NB4 (cell line): ENCODE results near the gene GRM5.

Experiments
- POLR2A ChIP-seq: IDR thresholded peaks from 2 replicates; pipeline ENCODE4 v1.6.1; 2011; ENCODE audit warnings: mild to moderate bottlenecking; ENCODE audit not compliant: insufficient read length; ENCODE audit errors: extremely low read depth
- TF ChIP-seq, protein P1 (sequence below): IDR thresholded peaks from one replicate; pipeline ENCODE4 v1.5.1; 2012; ENCODE audit warnings: low read depth, low read length
- TF ChIP-seq, protein P2 (sequence below): IDR thresholded peaks from 2 replicates; pipeline ENCODE4 v1.6.1; 2011; ENCODE audit warnings: low read depth, low read length

DNA sequence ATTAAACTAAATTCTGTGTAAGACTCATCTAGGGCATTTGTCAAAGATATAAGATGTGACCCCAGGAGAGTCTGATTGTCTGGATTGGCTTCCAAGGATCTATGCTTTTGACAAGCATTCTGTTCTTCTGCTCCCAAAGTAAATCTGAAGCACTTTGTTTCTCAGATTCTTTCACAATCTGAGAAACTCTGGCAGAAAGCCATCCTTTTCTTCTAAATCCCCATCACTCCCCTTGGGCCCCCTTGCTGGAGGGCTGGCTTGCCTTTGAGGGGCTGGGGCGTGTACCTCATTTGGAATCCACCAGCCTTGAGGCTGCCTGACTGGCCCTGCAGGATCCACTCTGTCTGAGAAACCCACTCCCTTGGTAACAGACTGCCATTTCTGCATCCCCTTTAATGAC is 554.8 kb downstream of the GRM5 start:
- no peak for TF ChIP-seq POLR2A
- TF ChIP-seq, protein P1, sequence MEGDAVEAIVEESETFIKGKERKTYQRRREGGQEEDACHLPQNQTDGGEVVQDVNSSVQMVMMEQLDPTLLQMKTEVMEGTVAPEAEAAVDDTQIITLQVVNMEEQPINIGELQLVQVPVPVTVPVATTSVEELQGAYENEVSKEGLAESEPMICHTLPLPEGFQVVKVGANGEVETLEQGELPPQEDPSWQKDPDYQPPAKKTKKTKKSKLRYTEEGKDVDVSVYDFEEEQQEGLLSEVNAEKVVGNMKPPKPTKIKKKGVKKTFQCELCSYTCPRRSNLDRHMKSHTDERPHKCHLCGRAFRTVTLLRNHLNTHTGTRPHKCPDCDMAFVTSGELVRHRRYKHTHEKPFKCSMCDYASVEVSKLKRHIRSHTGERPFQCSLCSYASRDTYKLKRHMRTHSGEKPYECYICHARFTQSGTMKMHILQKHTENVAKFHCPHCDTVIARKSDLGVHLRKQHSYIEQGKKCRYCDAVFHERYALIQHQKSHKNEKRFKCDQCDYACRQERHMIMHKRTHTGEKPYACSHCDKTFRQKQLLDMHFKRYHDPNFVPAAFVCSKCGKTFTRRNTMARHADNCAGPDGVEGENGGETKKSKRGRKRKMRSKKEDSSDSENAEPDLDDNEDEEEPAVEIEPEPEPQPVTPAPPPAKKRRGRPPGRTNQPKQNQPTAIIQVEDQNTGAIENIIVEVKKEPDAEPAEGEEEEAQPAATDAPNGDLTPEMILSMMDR: no peak
- TF ChIP-seq, protein P2, sequence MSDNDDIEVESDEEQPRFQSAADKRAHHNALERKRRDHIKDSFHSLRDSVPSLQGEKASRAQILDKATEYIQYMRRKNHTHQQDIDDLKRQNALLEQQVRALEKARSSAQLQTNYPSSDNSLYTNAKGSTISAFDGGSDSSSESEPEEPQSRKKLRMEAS: no peak
